GM19025 (cell line): Measurements from ENCODE around the gene SSH2.
"Not testable (repeated sequence)": the region's sequence is repeated elsewhere in the genome, so short reads cannot be mapped to it uniquely, and the experiment has no call there.

ENCODE experiments used
- ATAC-seq: cut with Tn5 transposase; IDR thresholded peaks from one replicate; pipeline ENCODE4 v1.9.1; 2021; ENCODE audit warnings: mild to moderate bottlenecking, low read depth, moderate library complexity; ENCODE audit not compliant: unreplicated experiment

Gene SSH2

DNA sequence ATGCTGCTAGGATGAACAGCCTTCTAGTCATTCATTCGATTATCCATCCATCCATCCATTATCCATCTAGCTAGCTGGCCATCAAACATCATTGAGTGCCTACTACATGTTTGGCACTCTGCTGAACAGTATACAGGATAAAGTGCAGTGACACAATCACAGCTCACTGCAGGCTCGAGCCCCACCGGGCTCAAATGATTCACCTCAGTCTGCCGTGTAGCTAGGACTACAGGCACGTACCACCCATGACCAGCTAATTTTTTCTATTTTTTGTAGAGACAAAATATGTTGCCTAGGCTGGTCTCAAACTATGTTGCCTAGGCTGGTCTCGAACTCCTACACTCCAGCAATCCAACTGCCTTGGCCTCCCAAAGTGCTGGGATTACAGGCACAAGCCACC lies 50.0 kb downstream of the SSH2 start:
- no peak for ATAC-seq

DNA sequence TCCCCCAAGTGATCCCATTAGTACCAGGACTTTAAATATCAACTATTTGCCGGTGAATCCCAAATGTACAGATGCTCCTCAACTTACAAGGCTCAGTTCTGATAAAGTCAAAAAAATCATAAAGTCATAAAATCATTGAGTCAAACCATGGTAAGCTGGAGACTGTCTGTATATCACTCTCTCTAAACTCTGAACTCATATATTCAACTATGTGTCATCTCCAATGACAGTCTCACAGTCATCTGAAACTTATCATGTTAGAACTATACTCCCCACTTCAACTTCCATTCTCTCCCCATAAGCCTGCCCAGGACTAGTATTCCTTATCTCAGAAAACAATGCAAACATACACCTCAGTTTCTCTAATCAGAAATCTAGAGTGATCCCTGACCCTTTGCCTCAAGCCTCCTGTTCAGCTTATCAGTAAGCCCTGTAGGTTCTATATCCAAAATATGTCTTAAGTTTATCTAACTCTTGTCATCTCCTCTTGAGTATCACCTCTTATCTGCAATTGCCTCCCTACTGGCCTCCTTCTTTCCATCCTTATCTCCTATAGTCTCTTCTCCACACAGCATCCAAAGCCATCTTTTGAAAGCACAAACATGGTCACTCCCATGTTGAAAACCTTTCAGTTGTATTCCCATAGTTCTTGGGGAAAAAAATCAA lies 55.0 kb downstream of the SSH2 start:
- ATAC-seq = no peak

DNA sequence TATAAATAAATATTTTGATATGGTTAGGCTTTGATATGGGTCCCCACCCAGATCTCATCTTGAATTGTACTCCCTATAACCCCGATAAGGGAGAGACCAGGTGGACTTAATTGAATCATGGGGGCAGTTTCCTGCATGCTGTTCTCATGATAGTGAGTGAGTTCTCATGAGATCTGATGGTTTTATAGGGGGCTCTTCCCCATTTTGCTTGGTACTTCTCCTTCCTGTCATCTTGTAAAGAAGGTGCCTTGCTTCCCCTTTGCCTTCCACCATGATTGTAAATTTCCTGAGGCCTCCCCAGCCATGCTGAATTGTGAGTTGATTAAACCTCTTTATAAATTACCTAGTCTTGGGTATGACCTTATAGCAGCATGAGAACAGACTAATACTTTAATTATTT lies 55.7 kb downstream of the SSH2 start:
- ATAC-seq = not testable (repeated sequence)

DNA sequence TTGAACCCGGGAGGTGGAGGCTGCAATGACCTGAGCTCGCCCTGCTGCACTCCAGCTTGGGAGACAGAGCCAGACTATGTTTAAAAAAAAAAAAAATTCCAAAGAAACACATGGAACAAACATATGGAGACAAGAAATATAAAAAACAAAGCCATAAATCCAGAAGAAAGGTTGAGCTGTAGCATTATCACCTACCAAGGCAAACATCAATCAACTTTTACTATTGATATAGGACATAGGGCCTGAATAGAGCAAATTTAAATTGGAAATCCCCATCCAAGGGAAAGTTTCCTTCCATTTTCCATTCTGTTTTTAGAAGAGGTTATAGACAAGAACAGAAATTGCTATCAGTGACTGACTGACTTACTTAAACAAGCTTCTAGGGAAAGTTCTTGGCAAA lies 56.6 kb downstream of the SSH2 start:
- no peak for ATAC-seq

DNA sequence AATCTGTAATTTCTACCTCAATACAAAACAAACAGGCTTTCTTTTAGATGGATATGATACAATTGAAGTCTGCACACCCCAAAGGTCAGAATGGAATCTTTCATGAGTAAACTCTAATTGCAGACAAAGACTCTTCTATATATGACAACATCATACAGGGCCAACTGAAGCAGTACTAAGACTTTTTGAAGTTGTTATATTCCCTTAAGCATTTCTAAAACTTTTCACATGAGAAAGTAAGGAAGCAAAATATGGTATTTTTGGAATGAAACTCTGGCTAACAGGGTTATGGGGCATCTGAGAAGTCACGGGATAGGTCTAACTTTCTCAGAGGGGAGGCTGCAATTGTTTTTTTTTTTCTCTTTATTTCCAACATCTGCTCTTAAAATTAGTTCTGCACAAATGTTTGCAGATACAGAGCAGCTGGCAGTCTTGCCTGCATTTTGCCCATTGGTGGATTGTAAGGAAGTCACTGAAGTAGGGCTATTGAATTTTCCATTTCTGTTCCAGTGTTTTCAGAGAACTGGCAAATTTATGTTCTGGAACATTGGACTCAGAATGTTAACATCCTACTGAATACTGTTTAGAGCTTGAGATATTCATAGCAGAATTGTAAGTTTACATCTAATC lies 59.1 kb downstream of the SSH2 start:
- ATAC-seq = no peak

DNA sequence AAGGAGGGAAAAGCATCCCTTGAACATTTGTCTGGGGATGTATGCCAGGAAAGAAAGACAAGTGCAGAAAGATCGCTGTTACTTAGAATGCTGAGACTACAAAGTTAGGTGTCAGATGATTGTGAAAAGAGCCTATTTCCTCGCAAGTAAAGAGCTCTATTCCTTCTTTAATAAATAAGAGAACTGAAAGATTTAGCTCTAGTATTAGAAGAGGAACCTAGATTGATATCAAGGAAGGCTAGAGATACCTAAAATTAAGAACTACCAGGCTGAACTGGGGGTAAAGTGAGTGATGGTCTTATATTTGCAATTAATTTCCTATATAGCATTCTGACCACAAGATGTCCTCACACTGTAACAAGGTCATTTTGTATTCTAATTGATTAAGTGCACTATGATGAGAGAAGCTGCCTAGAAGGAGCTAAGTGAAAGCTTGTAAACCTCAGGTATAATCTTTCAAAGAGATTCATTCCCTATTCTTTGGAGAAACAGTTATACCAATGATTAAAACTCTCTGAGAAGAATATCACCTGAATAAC lies 62.3 kb downstream of the SSH2 start:
- no peak for ATAC-seq

DNA sequence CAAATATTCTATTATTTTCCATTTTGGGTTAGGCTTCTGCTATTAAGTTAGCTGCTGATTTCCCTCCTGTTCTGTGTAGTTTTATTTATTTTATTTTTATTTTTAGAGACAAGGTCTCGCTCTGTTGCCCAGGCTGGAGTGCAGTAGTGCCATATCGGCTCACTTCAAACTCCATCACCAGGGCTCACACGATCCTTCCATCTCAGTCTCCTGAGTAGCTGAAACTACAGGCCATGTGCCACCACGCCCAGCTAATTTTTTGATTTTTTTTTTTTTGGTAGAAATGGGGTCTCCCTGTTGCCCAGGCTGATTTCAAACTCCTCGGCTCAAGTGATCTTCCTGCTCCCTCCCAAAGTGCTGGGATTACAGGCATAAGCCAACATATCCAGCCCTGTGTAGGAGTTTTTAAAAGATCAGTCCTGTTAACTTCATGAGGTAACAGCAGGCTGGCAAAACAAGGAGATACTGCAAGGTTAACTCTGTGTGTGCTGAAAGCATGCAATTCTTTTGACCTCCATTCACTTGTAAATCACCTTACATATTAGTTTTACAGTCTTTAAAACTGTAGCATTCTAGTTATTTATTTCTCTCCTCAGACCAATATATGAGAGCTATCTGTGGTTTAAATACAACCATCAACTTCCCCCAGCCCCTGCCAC lies 63.2 kb downstream of the SSH2 start:
- no peak for ATAC-seq

DNA sequence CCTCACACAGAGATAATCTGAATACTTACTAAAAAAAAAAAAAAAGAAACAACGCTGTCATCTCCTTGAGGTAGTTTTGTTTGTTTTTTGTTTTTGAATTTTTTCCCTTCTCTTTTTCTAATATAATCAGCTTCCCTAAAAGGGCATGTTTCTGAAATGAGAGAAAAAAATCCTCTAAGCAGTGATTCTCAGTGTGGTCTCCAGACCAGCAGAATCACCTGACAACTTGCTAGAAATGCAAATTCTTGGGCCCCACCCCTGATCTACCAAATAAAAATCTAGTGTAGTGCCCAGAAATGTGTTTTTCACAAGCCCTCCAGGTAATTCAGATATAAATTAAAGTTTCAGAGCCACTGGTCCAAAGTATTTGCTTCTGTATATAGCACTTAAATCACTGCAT lies 65.4 kb downstream of the SSH2 start:
- no peak for ATAC-seq

DNA sequence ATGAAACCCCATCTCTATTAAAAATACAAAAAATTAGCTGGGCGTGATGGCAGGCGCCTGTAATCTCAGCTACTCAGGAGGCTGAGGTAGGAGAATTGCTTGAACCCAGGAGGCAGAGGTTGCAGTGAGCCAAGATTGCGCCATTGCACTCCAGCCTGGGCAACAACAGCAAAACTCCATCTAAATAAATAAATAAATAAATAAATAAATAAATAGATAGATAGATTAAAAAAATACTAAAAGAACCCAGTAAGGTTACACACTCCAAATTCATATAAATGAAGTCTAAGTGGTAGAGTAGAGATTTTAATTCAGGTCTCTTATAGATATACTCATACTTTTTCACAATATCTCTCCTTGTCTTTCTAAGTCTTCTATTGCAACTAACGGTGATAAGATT lies 65.9 kb downstream of the SSH2 start:
- not testable (repeated sequence) for ATAC-seq

DNA sequence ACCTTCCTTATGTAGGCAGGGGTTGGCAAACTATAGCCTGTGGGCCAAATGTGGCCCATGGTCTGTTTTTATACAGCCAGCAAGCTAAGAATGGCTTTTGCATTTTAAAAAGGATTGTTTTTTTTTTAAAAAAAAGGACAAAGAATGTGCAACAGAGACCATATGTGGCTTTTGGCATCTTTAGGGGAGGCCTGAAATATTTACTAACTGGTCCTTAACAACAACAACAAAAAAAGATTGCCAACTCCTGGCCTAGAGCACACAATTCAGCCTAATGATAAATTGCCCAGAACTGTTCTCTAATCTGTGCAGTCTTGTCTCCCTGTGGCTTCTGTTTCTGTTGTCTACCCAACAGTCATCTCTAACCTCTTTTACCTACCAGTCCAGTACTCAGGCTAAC lies 67.1 kb downstream of the SSH2 start:
- no peak for ATAC-seq

DNA sequence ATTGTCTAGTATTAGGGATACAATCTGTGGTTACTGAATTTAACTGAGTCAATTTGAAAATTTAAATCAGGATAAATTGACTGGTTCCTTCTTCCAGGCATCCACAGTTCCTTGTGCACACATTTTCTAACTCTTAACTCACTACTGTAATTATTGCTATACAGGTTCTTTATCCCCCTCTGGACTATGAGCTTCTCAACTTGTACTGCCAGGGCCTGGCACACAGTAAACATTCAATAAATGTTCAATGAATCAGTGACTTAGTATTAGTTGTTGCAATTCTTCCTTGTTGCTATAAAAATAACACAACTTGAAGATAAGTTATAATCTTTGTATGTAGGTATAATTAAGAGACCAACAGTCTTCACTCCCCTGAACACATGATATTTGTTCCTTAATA lies 67.9 kb downstream of the SSH2 start:
- ATAC-seq = no peak

DNA sequence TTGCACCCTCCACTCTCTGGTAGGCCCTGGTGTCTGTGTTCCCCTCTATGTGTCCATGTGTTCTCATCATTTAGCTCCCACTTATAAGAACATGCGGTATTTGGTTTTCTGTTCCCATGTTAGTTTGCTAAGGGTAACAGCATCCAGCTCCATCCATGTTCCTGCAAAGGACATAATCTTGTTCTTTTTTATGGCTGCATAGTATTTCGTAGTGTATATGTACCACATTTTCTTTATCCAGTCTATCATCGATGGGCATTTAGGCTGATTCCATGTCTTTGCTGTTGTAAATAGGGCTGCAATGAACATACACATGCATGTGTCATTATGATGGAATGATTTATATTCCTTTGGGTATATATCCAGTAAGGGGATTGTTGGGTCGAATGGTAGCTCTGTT lies 70.6 kb downstream of the SSH2 start:
- ATAC-seq = not testable (repeated sequence)

DNA sequence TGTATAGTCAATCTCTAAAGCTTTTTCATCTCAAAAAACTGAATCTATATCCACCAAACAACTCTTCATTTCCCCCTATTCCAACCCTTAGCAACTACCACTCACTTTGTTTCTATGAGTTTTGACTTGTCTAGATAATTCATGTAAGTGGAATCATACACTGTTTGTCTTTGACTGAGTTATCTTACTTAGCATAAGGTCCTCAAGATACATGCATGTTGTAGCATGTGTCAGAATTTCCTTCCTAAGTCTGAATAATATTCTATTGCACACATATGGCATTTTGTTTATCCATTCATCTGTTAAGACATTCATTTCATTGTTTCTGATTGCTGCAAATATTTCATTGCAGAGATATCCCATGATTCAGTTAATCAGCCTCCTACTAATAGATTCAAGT lies 72.2 kb downstream of the SSH2 start:
- ATAC-seq = no peak

DNA sequence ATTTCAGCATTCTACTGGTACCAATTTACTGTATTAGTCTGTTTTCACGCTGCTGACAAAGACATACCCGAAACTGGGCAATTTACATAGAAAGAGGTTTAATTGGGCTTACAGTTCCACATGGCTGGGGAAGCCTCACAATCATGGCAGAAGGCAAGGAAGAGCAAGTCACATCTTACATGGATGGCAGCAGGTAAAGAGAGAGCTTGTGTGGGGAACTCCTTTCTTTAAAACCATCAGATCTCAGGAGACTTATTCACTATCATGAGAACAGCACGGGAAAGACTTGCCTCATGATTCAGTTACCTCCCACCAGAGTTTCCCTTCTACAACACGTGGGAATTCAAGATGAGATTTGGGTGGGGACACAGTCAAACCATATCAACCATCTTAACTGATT lies 72.9 kb downstream of the SSH2 start:
- ATAC-seq = not testable (repeated sequence)

DNA sequence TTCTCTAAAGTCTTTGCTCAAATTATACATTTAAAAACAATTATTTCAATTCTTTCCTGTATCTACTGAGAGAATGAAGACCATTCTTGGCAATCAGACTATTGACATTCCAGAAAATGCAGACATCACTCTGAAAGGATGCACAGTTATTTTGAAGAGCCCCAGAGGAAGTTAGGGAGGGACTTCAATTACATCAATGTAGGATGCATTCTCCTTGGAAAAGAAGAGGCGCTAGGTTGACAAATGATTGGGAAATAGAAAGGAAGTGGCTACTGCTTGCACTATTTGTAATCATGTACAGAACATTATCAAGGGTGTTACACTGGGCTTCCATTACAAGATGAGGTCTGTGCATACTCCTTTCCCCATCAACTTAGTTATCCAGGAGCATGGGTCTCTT lies 74.3 kb downstream of the SSH2 start:
- no peak for ATAC-seq

DNA sequence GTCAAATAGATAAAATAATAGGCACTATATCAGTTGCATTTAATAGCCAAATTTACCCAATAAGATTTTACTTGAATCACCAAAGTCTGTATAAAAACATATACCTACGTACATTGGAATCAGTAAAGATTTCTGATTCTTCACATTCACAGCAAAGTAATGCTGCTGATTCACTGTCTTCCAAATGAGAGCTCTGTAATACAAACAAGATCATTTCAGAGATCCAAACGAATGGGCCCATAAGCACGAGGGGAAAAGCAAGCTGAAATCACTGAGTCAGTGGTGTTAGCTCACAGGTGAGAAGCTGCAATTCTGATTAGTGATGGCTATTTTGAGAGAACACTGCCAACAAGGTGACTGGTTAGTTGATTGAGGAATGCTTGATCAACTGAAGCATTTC lies 81.3 kb downstream of the SSH2 start:
- ATAC-seq = no peak

DNA sequence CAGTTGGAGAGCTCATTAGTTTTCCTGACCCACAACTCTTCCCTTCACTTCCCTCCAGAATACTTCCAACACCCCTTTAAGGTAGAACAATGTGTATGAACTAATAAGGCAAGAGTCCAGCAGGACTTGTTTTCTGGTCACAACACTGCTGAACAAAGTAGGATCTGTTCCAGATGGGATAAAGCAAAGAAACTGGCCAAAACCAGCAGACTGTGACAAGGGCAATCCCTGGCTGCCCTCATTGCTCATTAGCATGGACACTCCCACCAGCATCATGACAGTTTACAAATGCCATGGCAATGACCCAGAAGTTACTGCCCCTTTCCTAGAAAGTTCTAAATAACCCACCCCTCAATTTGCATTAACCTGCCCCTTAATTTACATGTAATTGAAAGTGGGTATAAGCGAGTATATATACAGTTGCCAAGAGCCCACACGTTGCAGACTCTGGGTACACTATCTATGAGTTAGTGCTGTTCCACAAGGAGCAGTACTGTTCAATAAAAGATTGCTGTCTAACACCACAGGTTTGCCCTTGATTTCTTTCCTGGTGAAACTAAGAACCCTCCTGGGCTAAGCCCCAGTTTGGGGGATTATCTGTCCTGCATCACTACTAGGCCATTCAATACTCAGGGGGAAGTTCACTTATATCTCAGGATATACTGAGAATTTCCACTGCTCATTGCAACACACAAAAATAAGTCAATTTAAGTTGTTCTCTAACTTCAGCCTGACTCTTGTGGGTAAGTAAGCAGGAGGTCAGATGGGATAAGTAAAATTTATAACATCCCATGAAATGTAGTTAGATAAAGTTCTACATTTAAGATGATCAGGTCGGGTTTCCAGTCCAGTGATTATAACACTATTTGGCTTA lies 82.3 kb downstream of the SSH2 start:
- no peak for ATAC-seq

DNA sequence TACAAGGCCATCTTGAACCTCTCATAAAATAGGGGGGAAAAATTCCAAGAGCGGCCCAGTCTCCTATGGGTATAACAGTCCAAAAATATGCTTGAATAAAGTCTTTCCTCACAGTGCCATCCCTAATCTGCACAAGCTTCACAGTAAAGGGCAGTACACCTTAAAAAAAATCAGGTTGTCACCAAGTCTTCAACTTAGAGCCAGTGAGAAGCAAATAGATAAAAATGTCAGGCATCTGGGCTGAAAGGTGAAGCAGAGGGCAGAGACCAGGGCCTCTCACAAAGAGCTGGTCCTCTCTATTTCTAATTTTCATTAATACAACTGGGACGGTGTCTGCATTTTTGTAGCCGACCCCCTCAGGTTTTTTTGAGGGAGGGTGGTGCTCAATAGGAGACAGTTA lies 82.9 kb downstream of the SSH2 start:
- no peak for ATAC-seq

DNA sequence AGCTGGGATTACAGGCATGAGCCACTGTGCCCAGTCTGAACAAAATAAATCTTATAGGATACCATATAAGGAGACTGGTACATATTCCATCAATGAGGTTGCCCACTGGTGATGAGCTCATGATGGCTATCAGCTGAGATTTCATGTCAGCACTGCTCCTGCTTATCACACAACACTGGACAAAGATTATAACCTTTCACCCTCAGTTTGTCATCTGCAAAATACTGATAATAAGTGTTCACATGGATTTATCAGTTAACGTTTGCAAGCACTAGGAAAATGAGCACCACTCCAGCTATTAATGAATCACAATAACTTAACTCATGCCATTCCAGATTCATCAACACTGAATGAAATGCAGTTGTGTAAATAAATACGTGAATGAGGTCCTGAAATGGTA lies 83.7 kb downstream of the SSH2 start:
- ATAC-seq = no peak

DNA sequence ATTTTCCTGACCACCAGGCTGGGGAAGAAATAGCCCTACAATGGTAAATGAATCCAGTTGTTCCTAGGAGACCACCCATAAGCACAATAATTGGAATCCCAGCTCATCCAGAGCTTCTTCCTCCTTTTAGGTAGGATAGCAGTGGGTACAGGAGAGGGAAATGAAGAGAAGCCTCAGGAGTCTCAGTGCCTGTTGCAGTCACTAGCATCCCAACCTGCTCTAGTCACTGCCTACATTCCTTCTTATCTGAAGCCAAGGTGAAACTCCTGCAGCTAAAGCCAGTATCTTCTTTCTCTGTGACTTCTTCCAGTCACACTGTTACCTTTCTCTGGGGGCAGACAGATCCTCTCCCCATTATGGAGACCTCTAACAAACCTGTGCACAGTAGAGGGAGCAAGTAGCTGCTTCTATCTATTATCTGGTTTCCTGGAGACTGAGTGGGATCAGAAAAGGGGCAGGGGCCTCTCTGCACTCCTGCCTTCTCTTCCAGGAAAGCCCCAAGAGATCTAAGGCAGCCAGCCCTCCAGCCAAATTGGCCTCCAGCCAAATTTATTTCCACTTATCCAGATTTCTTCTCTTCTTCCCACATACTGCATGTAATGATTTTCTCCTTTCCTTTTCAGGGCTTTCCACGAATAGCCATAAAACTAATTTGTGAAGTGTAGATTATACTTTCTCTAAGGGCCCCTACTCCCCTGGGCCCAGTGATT lies 85.5 kb downstream of the SSH2 start:
- ATAC-seq = no peak
